NAMALWA (cell line): Measurements from ENCODE around the gene MTUS2.
A peak's percentile ranks its signal among the peaks of the same experiment; 100 is the strongest.
"Not testable (repeated sequence)": the region's sequence is repeated elsewhere in the genome, so short reads cannot be mapped to it uniquely, and the experiment has no call there.

Experiments used
- DNase-seq: peaks from one replicate; pipeline ENCODE4 v3.0.0-alpha.2; 2015; ENCODE audit warnings: low spot score

Gene MTUS2

DNA sequence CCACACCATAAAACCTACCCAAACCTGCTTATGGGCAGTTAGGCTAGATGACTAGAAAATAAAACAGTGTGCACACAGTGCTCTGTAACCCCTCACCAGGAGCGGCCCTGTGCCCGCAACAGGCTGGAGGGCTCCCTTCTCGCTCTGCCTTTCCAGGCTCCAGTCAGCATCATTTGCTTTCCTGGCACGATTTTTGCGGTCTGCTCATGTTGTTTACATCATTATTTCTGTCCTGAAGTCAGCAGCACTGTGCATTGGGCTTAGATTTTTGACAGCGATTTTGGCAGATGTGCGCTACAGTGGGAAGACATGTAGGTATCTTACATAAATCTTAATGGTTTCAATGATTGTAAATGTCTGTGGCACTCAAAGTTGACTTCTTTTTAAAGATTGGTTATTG, 344.0 kb downstream of the MTUS2 start:
- DNase-seq: no peak

DNA sequence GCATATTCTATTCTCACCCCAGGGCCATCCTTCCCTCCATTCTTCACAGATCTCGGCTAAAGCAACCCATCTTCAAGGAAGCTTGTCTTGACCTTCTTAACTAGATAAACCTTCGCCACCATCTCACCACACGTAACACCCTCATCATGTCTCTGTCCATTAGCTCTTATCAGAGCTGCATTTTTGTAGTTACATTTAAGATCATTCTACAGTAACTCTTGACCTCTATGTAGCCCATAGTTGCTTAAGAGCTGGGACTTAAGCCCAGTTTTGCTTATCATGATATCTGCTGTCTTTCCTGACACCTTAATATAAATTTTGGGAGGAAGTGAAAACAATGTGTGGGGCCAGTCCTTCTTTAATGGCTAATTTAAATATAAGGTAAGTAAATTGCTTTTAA, 345.1 kb downstream of the MTUS2 start:
- no peak for DNase-seq

DNA sequence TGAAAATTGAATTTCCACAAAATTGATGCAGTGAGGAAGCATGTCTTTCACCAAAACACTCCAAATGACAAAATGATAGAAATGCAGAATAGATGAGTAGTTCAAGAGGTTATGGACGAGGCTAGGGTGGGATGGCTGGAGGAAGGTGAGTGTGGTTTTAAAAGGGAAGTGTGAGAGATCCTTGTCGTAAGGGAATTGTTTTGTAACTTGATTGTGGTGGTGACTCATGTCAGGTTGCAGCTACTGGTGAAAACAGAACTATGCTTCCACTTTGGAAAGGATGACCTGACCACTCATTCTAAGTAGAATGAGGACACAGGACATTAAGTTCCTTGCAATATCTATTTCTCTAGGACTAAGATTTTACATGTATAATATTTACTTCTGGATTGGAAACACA, 345.7 kb downstream of the MTUS2 start:
- no peak for DNase-seq

DNA sequence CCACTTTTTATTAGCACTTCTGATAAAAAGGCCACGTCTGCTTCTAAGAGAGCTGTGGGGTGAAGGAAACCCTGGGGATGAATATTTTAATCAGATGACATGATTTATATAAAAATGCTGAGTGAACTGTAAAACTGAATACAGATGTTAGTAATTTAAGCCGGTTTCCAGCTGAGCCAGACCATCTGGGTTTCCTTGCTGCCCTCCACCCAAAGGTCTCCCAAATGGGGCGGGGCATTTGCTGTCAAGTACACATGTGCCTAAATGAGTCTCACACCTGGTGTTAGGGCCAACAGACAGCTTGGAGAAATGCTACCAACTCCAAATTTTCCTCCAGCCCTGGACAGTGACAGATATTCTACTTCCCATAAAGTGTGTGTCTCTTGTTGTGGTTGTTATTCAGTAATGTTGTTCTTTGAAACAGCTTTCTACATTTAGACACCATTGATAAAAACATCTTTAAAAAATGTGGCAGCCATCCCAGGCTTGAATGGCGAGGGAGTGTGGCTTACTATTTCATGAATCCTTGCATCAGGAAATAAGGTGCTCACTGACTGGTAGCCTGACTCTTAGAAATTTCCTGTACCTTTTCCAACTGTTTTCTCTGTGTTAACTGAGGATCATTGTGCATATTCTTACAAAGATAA, 350.4 kb downstream of the MTUS2 start:
- DNase-seq: no peak

DNA sequence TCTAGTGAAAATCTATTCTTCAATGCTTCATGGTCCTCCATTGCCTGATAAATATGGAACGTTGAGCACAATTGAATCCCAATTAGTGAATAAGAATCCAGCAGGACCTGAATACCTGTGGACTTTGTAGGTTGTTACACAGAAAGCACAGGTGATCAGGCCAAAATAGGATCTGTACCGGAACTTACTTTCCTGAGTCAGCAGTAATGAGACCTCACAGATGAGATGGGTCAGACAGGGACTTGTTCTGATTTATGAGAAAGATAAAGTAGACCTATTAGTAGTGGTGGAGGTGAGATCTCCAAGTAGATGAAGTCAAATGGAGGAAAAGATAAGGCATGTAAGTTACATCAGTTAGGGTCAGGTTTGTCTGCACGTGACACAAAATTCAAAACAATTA, 351.1 kb downstream of the MTUS2 start:
- DNase-seq: no peak

GRCh38 chr13:29174093-29174492, 354.0 kb downstream of the MTUS2 start:
- DNase-seq: no peak

GRCh38 chr13:29175250-29175873, 355.2 kb downstream of the MTUS2 start:
- DNase-seq: no peak

GRCh38 chr13:29180055-29180454, 359.9 kb downstream of the MTUS2 start:
- no peak for DNase-seq

GRCh38 chr13:29182216-29182615, 362.1 kb downstream of the MTUS2 start:
- DNase-seq: no peak

GRCh38 chr13:29185926-29186325, 365.8 kb downstream of the MTUS2 start:
- DNase-seq: no peak

DNA sequence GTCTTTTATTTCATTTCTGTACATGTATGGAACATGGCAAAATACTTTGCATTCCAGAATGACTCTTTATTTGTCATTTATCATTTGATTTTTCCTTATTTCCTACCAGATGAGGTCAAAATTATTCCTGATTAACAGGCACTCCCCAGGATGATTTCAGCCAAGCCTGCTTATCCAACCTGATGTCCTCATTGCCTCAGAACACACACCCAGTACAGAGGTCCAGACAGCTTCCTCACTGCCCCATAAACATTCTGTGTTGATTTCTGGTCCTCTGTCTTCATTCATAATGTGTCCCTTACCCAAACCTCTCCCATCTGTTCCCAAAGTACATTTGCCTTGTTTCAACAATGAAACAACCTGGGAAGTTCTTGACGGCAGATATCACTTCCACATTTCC, 367.4 kb downstream of the MTUS2 start:
- no peak for DNase-seq

DNA sequence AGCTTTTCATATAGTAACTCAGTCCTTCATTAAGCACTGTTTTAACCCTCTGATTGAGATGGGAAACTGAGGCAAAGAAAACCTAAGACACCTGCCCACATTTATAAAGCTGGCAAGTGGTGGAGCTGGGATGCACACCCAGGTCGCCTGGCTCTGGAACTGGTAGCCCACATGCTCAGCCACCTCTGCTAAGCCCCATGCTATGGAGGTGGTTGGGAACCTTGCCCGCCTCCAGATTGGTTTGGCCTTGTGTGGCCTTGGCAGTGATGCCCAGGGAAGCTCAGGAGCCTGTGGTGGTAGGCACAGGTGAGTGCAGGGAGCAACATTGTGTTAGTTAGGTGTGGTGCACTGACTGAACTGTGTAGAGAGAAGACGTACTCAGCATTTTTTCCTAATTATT, 370.2 kb downstream of the MTUS2 start:
- no peak for DNase-seq

DNA sequence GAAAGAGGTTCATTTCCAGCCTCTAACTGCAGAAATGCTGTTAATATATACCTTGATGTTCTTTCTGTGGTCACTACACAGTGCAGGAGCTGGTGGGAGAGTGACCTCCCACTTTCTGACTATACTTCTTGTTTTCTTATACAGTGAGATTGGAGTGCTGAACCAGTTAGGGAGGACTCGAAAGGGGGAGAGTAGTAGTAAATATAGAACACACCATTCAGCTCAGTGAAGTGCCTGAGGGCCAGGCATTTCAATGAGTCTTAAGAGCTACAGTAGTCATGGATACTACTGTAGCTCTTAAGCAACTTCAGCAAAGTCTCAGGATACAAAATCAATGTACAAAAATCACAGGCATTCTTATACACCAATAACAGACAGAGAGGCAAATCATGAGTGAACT, 372.9 kb downstream of the MTUS2 start:
- no peak for DNase-seq

- DNase-seq: no peak
Observed at GRCh38 chr13:29195456-29195855, 375.3 kb downstream of the MTUS2 start.

- peak; percentile 3 for DNase-seq
Observed at GRCh38 chr13:29196409-29197074, 376.4 kb downstream of the MTUS2 start.

DNA sequence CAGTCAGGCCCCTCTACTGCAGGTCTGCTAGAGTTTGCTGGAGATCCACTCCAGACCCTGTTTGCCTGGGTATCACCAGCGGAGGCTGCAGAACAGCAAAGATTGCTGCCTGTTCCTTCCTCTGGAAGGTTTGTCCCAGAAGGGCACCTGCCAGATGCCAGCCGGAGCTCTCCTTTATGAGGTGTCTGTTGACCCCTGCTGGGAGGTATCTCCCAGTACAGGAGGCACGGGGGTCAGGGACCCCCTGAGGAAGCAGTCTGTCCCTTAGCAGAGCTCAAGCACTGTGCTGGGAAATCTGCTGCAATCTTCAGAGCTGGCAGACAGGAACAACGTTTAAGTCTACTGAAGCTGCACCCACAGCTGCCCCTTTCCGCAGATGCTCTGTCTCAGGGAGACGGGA, 382.6 kb downstream of the MTUS2 start:
- DNase-seq: not testable (repeated sequence)

GRCh38 chr13:29204651-29205050, 384.5 kb downstream of the MTUS2 start:
- DNase-seq: no peak

- no peak for DNase-seq
Observed at GRCh38 chr13:29210676-29211075, 390.5 kb downstream of the MTUS2 start.

DNA sequence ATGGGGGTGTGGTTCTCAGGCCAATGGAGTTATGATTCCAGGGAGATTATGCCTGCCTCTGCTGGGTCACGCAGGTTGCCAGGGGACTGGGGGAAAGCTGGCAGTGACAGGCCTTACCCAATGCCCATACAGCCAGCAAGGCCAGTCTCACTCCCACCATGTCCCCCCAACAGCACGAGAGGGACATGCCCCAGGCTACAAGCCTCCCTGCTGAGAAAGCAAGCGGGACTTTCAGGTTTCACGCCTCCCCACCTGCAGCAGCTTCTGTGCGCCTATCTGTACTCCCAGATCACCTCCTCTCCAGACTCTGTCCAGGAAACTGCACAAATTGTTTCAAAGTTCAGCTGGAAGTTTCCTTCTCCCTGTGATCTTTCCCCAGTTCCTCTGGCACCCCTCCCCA, 391.0 kb downstream of the MTUS2 start:
- DNase-seq: not testable (repeated sequence)

GRCh38 chr13:29222458-29222857, 402.3 kb downstream of the MTUS2 start:
- DNase-seq: no peak

- no peak for DNase-seq
Observed at GRCh38 chr13:29224206-29224605, 404.1 kb downstream of the MTUS2 start.

GRCh38 chr13:29227576-29227975, 407.4 kb downstream of the MTUS2 start:
- no peak for DNase-seq

GRCh38 chr13:29230299-29230845, 410.2 kb downstream of the MTUS2 start:
- DNase-seq: no peak
